NCI-H146 treated with DMSO at 0.1 percent for 48 hours (cell line): Measurements from ENCODE around the gene CELSR2.

Experiments
- DNase-seq: peaks from one replicate; lab custom pipeline; 2025; ENCODE audit not compliant: unreplicated experiment; lab: John Stamatoyannopoulos, UW

The CELSR2 gene

GRCh38 chr1:109250454-109251276, 1.3 kb downstream of the CELSR2 start:
- no peak for DNase-seq

- no peak for DNase-seq
Measured at GRCh38 chr1:109251277-109252166, 2.2 kb downstream of the CELSR2 start.

GRCh38 chr1:109252167-109252892, 3.0 kb downstream of the CELSR2 start:
- DNase-seq, result no peak

- DNase-seq, result no peak
Measured at GRCh38 chr1:109252893-109253802, 3.8 kb downstream of the CELSR2 start.

- no peak for DNase-seq
Measured at GRCh38 chr1:109253803-109254620, 4.7 kb downstream of the CELSR2 start.

- no peak for DNase-seq
Measured at GRCh38 chr1:109254621-109255096, 5.3 kb downstream of the CELSR2 start.

GRCh38 chr1:109255097-109255651, 5.8 kb downstream of the CELSR2 start:
- DNase-seq, result no peak

GRCh38 chr1:109255678-109256077, 6.3 kb downstream of the CELSR2 start:
- no peak for DNase-seq

- no peak for DNase-seq
Measured at GRCh38 chr1:109256085-109256484, 6.7 kb downstream of the CELSR2 start.

- no peak for DNase-seq
Measured at GRCh38 chr1:109256971-109257681, 7.8 kb downstream of the CELSR2 start.

GRCh38 chr1:109257682-109258421, 8.5 kb downstream of the CELSR2 start:
- no peak for DNase-seq

GRCh38 chr1:109258481-109259466, 9.4 kb downstream of the CELSR2 start:
- no peak for DNase-seq

- DNase-seq, result no peak
Measured at GRCh38 chr1:109259674-109260557, 10.6 kb downstream of the CELSR2 start.

GRCh38 chr1:109261006-109261405, 11.7 kb downstream of the CELSR2 start:
- DNase-seq, result no peak

- no peak for DNase-seq
Measured at GRCh38 chr1:109261578-109261977, 12.2 kb downstream of the CELSR2 start.
